OCI-LY3 (cell line): Measurements from ENCODE around the gene ARFIP1.
"Not testable (repeated sequence)": the region's sequence is repeated elsewhere in the genome, so short reads cannot be mapped to it uniquely, and the experiment has no call there.

Source experiments
- H2AFZ ChIP-seq: fragments of 200-600, 300-600 bp; shearing (Covaris generic); 2 replicates; pipeline ENCODE4 v1.6.0; 2014; ENCODE audit warnings: antibody characterized with exemption, low read depth, low read length
- H3K27ac ChIP-seq: fragments of 200-600, 300-600 bp; sonication (generic); 2 replicates; pipeline ENCODE4 v1.5.1; 2014; ENCODE audit warnings: mild to moderate bottlenecking, low read length, moderate library complexity, mixed read lengths
- H3K27me3 ChIP-seq: fragments of 200-600, 300-600 bp; sonication (generic); 2 replicates; pipeline ENCODE4 v1.6.1; 2014; ENCODE audit warnings: low read depth, low read length, mixed read lengths
- H3K36me3 ChIP-seq: fragments of 200-600, 300-600 bp; sonication (generic); replicated peaks from 2 replicates; pipeline ENCODE3; 2014; ENCODE audit warnings: low read depth, low read length, mixed read lengths
- H3K4me1 ChIP-seq: fragments of 300-600, 200-600 bp; sonication (generic); 2 replicates; pipeline ENCODE4 v1.6.1; 2014; ENCODE audit warnings: low read length, mixed read lengths
- H3K4me2 ChIP-seq: fragments of 200-600, 300-600 bp; sonication (generic); 2 replicates; pipeline ENCODE4 v1.6.1; 2014; ENCODE audit warnings: low read length, mixed read lengths
- H3K4me3 ChIP-seq: fragments of 300-600, 200-600 bp; sonication (generic); 2 replicates; pipeline ENCODE4 v1.5.1; 2014; ENCODE audit warnings: antibody characterized with exemption, mild to moderate bottlenecking, low read length, moderate library complexity
- H3K79me2 ChIP-seq: fragments of 300-600, 200-600 bp; shearing (Covaris generic); 2 replicates; pipeline ENCODE4 v1.6.1; 2014; ENCODE audit warnings: mild to moderate bottlenecking, low read length, mixed read lengths
- H3K9ac ChIP-seq: fragments of 300-600, 200-600 bp; shearing (Covaris generic); 2 replicates; pipeline ENCODE4 v1.6.0; 2014; ENCODE audit warnings: mild to moderate bottlenecking, low read length, moderate library complexity
- H3K9me3 ChIP-seq: fragments of 200-600, 300-600 bp; shearing (Covaris generic); 2 replicates; pipeline ENCODE4 v1.6.1; 2014; ENCODE audit warnings: low read length, mixed read lengths; ENCODE audit not compliant: insufficient read depth
- H4K20me1 ChIP-seq: fragments of 200-600, 300-600 bp; sonication (generic); 2 replicates; pipeline ENCODE4 v1.6.1; 2016; ENCODE audit warnings: low read length, mixed read lengths; ENCODE audit not compliant: insufficient read depth
- EZH2phosphoT487 ChIP-seq: fragments of 200-600 bp; shearing (Covaris generic); IDR thresholded peaks from 2 replicates; pipeline ENCODE4 v1.6.1; 2018; ENCODE audit warnings: antibody characterized with exemption, mixed run types, low read depth
- TF ChIP-seq, protein P1 (sequence below): fragments of 200-600, 300-600 bp; sonication (generic); IDR thresholded peaks from 2 replicates; pipeline ENCODE4 v1.5.1; 2014; ENCODE audit warnings: antibody characterized with exemption, low read length, low read depth

The ARFIP1 gene

DNA sequence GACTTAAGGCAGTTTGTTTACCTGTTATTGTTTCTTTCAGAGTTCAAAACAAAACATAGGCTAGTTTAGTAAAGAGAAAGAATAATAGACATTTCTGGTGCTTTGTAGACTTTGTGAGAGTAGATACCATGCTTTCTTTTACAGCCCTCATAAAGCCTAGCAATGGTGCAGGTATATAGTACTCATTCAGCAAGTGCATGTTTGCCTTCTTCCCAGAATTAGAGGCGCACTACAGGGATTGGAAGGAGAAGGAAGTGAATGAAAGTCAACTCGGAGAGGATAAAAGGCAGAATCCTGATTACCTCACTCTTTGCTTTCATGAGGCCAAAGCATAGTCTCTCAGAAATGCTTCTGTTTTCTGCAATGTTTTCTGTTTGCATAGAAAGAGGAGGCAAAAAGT, 113.2 kb downstream of the ARFIP1 start:
- no peaks in the 10 kb centered on the region for H3K4me1 ChIP-seq
- no peaks in the 10 kb centered on the region for H3K27me3 ChIP-seq
- no peak overlapping the region for H2AFZ ChIP-seq
- no peak overlapping the region for H3K4me2 ChIP-seq
- no peak overlapping the region for H3K4me3 ChIP-seq
- TF ChIP-seq EZH2phosphoT487, result no peak
- TF ChIP-seq, protein P1, sequence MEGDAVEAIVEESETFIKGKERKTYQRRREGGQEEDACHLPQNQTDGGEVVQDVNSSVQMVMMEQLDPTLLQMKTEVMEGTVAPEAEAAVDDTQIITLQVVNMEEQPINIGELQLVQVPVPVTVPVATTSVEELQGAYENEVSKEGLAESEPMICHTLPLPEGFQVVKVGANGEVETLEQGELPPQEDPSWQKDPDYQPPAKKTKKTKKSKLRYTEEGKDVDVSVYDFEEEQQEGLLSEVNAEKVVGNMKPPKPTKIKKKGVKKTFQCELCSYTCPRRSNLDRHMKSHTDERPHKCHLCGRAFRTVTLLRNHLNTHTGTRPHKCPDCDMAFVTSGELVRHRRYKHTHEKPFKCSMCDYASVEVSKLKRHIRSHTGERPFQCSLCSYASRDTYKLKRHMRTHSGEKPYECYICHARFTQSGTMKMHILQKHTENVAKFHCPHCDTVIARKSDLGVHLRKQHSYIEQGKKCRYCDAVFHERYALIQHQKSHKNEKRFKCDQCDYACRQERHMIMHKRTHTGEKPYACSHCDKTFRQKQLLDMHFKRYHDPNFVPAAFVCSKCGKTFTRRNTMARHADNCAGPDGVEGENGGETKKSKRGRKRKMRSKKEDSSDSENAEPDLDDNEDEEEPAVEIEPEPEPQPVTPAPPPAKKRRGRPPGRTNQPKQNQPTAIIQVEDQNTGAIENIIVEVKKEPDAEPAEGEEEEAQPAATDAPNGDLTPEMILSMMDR, result no peak
- no peaks in the 10 kb centered on the region for H3K79me2 ChIP-seq
- peaks cover 11% of the 10 kb centered on the region for H3K36me3 ChIP-seq
- no peak overlapping the region for H3K9ac ChIP-seq
- H4K20me1 ChIP-seq, result no peaks in the 10 kb centered on the region; the same call in 1 of the 2 replicates
- H3K27ac ChIP-seq, result no peak overlapping the region
- no peaks in the 10 kb centered on the region for H3K9me3 ChIP-seq

DNA sequence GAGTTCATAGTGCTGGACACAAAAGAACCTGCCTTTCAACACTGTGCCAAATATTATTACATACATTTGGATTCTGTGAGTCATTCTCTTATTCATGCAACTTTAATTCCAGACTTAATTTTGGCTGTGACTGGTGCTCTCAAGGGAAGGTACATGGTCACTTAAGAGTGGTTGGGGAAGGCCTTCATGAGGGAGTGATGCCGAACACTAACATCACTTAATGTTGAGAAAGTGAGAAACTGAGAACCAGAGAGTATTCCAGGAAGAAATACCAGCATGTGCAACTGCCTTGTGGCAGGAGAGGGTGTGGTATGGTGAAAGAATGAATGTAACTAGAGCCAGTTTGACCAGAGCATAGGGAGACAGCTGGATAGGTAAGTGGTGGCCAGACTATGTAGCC, 114.9 kb downstream of the ARFIP1 start:
- Histone ChIP-seq H3K4me1 (no peaks in the 10 kb centered on the region), H3K27ac (no peak overlapping the region), H2AFZ (no peak overlapping the region), H3K9ac (no peak overlapping the region), H3K4me2 (no peak overlapping the region), H3K36me3 (peaks cover 3% of the 10 kb centered on the region), H3K4me3 (no peak overlapping the region), H3K79me2 (no peaks in the 10 kb centered on the region), H3K27me3 (no peaks in the 10 kb centered on the region), H3K9me3 (no peaks in the 10 kb centered on the region), H4K20me1 (no peaks in the 10 kb centered on the region; the same call in 1 of the 2 replicates)
- TF ChIP-seq, protein P1, result no peak
- no peak for TF ChIP-seq EZH2phosphoT487

DNA sequence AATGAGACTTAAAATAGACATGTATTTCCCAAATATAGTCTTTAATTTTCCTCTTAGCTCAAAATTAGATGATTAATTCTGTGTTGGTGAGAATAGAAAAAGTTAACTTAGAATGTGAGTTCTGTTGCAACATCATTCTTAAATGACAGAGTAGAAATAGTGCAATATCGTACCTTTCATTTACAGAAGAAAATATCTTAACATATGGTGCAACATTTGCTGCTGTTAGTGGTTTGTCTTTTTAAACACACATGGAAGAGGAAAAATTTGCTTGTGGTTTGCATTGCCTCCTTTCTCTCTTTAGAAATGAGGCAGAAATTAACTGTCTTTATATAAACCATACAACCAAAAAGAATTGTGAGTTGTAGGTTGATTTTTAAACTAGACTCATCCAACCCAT, 117.1 kb downstream of the ARFIP1 start:
- Histone ChIP-seq H3K36me3 (peaks cover 3% of the 10 kb centered on the region), H3K27me3 (no peaks in the 10 kb centered on the region), H3K27ac (no peak overlapping the region)

DNA sequence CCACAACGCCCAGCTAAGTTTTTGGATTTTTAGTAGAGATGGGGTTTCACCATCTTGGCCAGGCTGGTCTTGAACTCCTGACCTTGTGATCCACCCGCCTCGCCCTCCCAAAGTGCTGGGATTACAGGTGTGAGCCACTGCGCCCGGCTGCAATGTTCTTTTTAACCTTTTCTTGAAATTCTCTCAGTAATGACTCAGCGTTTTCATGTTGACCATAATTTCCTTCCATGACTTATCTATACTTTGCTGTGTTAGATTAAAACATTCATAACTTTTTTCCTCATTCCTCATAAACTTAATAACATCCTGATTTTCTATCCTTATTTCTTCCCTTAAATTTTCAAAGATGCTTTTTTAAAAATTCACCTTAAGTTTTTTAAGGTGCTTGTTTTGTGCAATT, 118.4 kb downstream of the ARFIP1 start:
- not testable (repeated sequence) for H3K4me3 ChIP-seq, H3K27ac ChIP-seq, H3K36me3 ChIP-seq, H3K79me2 ChIP-seq, H3K9ac ChIP-seq, H3K27me3 ChIP-seq, H3K9me3 ChIP-seq, H2AFZ ChIP-seq, H3K4me1 ChIP-seq, H3K4me2 ChIP-seq, H4K20me1 ChIP-seq

More for the DNA sequence above, 117.1 kb downstream of the ARFIP1 start:
- no peak overlapping the region for H3K4me3 ChIP-seq
- H3K4me1 ChIP-seq, result no peaks in the 10 kb centered on the region
- H3K9me3 ChIP-seq, result no peaks in the 10 kb centered on the region
- no peaks in the 10 kb centered on the region for H3K79me2 ChIP-seq
- TF ChIP-seq, protein P1, result no peak
- TF ChIP-seq EZH2phosphoT487, result no peak
- no peaks in the 10 kb centered on the region; the same call in 1 of the 2 replicates for H4K20me1 ChIP-seq
- H2AFZ ChIP-seq, result no peak overlapping the region
- H3K9ac ChIP-seq, result no peak overlapping the region
- no peak overlapping the region for H3K4me2 ChIP-seq

DNA sequence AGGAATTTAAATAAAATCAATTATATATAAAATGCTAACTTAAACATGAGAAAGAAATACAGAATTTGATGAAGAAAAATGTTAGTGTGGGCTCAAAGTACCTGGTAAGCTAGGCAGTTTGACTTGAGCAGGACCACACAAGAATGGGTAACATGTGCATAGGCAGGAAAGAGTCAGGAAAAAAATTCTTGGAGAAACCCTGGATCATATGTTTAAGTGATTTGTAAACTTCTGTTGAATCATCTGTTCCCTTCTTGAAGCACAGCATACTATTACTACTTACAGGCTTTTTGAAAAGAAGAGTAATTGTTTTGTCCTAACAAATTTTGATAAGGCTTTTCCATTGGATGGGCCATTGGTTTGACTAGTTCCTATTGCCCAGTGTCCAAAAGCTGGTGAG, 118.9 kb downstream of the ARFIP1 start:
- Histone ChIP-seq H3K4me3 (no peak overlapping the region), H2AFZ (no peak overlapping the region), H3K79me2 (no peaks in the 10 kb centered on the region), H4K20me1 (no peaks in the 10 kb centered on the region; the same call in 1 of the 2 replicates), H3K27ac (no peak overlapping the region), H3K27me3 (no peaks in the 10 kb centered on the region), H3K36me3 (peaks cover 3% of the 10 kb centered on the region), H3K9ac (no peak overlapping the region), H3K4me2 (no peak overlapping the region), H3K9me3 (no peaks in the 10 kb centered on the region), H3K4me1 (no peaks in the 10 kb centered on the region)
- TF ChIP-seq EZH2phosphoT487, result no peak
- TF ChIP-seq, protein P1, result no peak
